Measurements from ENCODE around the gene SEPTIN14.
"Not testable (repeated sequence)": the region's sequence is repeated elsewhere in the genome, so short reads cannot be mapped to it uniquely, and the experiment has no call there.

Gene SEPTIN14

DNA sequence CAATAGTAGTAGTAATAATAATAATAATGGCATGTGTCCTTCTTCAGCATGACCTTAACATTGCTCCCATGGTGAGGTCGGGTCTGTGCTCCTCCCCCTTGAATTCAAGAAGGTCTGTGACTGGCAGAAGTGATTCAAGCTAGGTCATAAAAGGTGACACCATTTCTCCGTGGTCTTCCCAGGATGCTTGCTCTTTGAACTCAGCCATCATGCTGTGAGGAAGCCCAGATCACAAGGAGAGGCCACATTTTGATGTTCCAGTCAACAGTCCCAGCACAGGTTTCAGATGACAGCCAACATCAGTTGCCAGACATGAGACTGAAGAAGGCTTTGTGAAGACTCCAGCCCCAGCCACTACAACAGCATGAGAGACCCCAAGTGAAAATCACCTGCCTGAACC lies 83.9 kb downstream of the SEPTIN14 start:
- DNase-seq = no peak

DNA sequence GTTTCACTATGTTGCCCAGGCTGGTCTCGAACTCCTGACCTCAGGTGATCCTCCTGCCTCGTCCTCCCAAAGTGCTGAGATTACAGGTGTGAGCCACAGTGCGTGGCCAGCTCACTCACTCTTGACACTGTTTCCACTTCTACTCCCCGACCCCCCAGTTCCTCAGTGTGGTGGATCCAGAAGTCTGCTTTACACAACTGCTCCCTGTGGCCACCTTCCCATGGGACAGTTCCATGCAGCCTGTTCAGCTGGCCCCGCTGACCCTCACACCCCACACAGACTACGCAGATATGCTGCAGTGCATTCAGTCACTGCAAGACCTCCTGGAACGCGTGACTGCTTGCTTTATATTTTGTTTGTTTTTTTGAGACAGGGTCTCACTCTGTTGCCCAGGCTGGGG lies 86.4 kb downstream of the SEPTIN14 start:
- DNase-seq = no peak

DNA sequence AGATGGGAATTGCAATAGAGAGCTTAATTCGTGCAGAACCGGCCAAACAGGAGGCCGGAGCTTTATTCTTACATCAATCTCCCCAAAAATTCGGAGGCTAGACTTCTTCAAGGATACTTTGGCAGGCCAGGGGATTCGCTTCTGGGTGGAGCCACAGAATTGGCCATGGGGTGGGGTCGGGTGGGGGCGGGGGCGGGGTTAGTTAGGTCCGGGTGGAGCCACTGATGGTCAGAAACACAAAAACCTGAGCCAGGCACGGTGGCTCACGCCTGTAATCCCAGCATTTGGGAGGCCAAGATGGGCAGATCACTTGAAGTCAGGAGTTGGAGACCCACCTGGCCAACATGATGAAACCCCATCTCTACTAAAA lies 87.5 kb downstream of the SEPTIN14 start:
- DNase-seq = no peak

DNA sequence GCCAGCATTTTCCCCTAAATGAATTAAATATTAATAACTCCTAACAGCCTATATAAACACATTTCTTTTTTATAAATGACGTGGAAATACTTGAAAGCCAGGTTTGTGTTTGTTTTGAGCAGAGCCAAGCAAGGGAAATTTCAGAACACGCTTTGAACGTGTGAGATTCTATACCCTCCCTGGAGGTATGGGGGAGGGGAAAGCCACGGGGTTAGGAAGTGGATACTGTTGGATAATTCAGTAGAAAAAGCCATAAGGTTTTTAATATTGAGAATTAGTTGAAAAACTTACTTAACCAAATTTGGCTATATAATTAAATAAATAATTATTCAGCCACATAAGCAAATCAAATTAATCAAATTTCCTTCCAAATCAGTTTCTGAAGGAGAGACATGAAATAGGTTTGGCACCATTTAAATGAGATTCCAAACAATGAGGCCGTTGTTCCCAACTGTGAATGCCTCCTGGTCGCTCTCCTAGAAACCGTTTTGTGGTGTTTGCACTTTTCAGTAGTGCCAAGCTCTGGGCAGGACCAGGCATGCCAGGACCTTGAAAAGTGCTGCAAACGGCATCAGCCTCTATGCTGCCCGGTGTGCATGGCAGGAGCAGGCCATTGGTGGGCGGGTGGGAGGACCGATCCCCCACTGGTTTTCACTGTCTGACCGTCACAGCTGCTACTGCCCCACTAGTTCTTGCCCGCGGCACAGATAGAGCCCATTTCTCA lies 88.1 kb downstream of the SEPTIN14 start:
- no peak for DNase-seq

DNA sequence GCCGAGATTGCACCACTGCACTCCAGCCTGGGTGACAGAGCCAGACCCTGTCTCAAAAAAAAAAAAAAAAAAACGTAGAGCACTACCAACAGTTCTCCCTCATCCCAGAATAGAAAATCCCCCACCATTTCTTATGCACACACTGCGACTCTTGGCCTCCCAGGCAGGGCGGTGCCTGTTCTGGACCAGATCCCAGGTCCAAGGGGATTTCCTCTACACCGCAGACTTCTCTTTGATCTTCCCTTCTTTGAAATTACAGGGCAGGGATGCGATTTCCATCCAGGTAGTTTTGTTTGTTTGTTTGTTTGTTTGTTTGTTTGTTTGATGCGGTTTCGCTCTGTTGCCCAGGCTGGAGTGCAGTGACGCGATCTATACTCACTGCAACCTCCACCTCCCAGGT lies 91.8 kb downstream of the SEPTIN14 start:
- no peak for DNase-seq

DNA sequence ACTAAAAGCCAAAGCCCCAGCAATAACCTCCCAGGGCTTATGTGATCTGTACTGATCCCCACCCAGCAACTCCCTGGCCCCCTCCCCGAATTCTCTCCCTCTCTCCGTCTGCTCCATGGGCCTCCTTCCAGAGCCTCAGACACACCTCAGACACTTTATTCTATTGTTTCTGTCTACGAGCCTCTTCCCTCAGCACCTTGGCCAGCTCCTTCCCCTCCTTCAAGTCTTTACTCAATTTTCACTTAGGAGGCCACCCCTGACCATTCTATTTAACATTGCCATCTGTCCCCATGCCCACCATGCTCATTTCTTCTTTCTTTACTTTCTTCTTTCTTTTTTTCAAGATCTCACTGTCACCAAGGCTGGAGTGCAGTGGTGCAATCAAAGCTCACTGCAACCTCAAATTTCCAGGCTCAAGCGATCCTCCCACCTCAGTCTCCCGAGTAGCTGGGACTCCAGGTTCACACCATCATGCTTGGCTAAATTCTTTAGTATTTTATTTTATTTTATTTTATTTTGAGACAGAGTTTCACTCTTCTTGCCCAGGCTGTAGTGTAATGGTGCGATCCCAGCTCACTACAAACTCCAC lies 109.2 kb downstream of the SEPTIN14 start:
- DNase-seq = not testable (repeated sequence)

DNA sequence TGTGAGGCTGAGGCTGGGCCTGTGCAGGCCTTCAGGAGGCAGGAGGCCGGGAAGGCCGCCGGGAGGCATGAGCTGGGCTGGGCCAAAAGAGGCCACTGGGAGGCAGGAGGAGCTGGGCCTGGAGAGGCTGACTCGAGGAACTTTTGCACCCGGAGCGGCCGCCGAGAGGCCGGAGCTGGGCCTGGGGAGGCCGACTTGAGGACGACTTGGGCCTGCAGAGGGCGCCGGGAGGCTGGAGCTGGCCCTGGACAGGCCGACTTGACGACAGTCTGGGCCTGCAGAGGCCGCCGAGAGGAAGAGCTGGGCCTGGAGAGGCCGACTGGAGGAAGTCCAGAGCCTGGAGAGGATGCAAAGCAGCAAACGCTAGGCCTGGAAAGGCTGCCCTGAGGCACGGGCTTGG lies 117.8 kb downstream of the SEPTIN14 start:
- DNase-seq = not testable (repeated sequence)

Measured in activated CD8-positive, alpha-beta memory T cell treated with anti-CD3 and anti-CD28 coated beads, Interleukin-2, amount 50 U/mL, for 4 hours (primary cell).